ENCODE results near the gene TOX2.

TOX2 gene

GRCh38 chr20:43985121-43985520 lies 70.5 kb downstream of the TOX2 start:
- TF ChIP-seq POLR2AphosphoS5 (IDR thresholded peaks at IDR 0.05; ENCODE audit: low read depth, low read length) (no peak), TAF1 (IDR thresholded peaks at IDR 0.05; ENCODE audit: borderline replicate concordance, low read depth, low read length) (no peak), POLR2A (IDR thresholded peaks at IDR 0.05; ENCODE audit: low read depth, low read length) (no peak)
- FAIRE-seq (no peak), DNase-seq (ENCODE audit: insufficient read length) (no peak)

GRCh38 chr20:43985608-43986316 lies 71.1 kb downstream of the TOX2 start:
- FAIRE-seq (no peak), DNase-seq (ENCODE audit: insufficient read length) (no peak)
- no peak for TF ChIP-seq POLR2AphosphoS5 (IDR thresholded peaks at IDR 0.05; ENCODE audit: low read depth, low read length)
- no peak for TF ChIP-seq TAF1 (IDR thresholded peaks at IDR 0.05; ENCODE audit: borderline replicate concordance, low read depth, low read length)
- TF ChIP-seq POLR2A (IDR thresholded peaks at IDR 0.05; ENCODE audit: low read depth, low read length): no peak

- FAIRE-seq (no peak), DNase-seq (ENCODE audit: insufficient read length) (no peak)
- TF ChIP-seq TAF1 (IDR thresholded peaks at IDR 0.05; ENCODE audit: borderline replicate concordance, low read depth, low read length): no peak
- no peak for TF ChIP-seq POLR2AphosphoS5 (IDR thresholded peaks at IDR 0.05; ENCODE audit: low read depth, low read length)
- TF ChIP-seq POLR2A (IDR thresholded peaks at IDR 0.05; ENCODE audit: low read depth, low read length): no peak
These were observed 72.4 kb downstream of the TOX2 start for GRCh38 chr20:43987018-43987417.

GRCh38 chr20:43987531-43987930 lies 72.9 kb downstream of the TOX2 start:
- DNase-seq (ENCODE audit: insufficient read length) (no peak), FAIRE-seq (no peak)
- no peak for TF ChIP-seq TAF1 (IDR thresholded peaks at IDR 0.05; ENCODE audit: borderline replicate concordance, low read depth, low read length)
- TF ChIP-seq POLR2A (IDR thresholded peaks at IDR 0.05; ENCODE audit: low read depth, low read length): no peak
- no peak for TF ChIP-seq POLR2AphosphoS5 (IDR thresholded peaks at IDR 0.05; ENCODE audit: low read depth, low read length)

- FAIRE-seq (no peak), DNase-seq (ENCODE audit: insufficient read length) (no peak)
- TF ChIP-seq TAF1 (IDR thresholded peaks at IDR 0.05; ENCODE audit: borderline replicate concordance, low read depth, low read length) (no peak), POLR2A (IDR thresholded peaks at IDR 0.05; ENCODE audit: low read depth, low read length) (no peak), POLR2AphosphoS5 (IDR thresholded peaks at IDR 0.05; ENCODE audit: low read depth, low read length) (no peak)
These were observed 73.8 kb downstream of the TOX2 start for GRCh38 chr20:43988451-43988850.

GRCh38 chr20:43988867-43989266 lies 74.2 kb downstream of the TOX2 start:
- FAIRE-seq: no peak
- no peak for DNase-seq (ENCODE audit: insufficient read length)
- no peak for TF ChIP-seq POLR2A (IDR thresholded peaks at IDR 0.05; ENCODE audit: low read depth, low read length)
- no peak for TF ChIP-seq TAF1 (IDR thresholded peaks at IDR 0.05; ENCODE audit: borderline replicate concordance, low read depth, low read length)
- no peak for TF ChIP-seq POLR2AphosphoS5 (IDR thresholded peaks at IDR 0.05; ENCODE audit: low read depth, low read length)

GRCh38 chr20:43991261-43991660 lies 76.6 kb downstream of the TOX2 start:
- DNase-seq (ENCODE audit: insufficient read length): no peak
- FAIRE-seq: no peak
- TF ChIP-seq TAF1 (IDR thresholded peaks at IDR 0.05; ENCODE audit: borderline replicate concordance, low read depth, low read length) (no peak), POLR2A (IDR thresholded peaks at IDR 0.05; ENCODE audit: low read depth, low read length) (no peak), POLR2AphosphoS5 (IDR thresholded peaks at IDR 0.05; ENCODE audit: low read depth, low read length) (no peak)

GRCh38 chr20:43991982-43992381 lies 77.3 kb downstream of the TOX2 start:
- FAIRE-seq (no peak), DNase-seq (ENCODE audit: insufficient read length) (no peak)
- no peak for TF ChIP-seq POLR2A (IDR thresholded peaks at IDR 0.05; ENCODE audit: low read depth, low read length)
- no peak for TF ChIP-seq TAF1 (IDR thresholded peaks at IDR 0.05; ENCODE audit: borderline replicate concordance, low read depth, low read length)
- no peak for TF ChIP-seq POLR2AphosphoS5 (IDR thresholded peaks at IDR 0.05; ENCODE audit: low read depth, low read length)

- DNase-seq (ENCODE audit: insufficient read length): no peak
- FAIRE-seq: no peak
- no peak for TF ChIP-seq TAF1 (IDR thresholded peaks at IDR 0.05; ENCODE audit: borderline replicate concordance, low read depth, low read length)
- TF ChIP-seq POLR2A (IDR thresholded peaks at IDR 0.05; ENCODE audit: low read depth, low read length): no peak
- no peak for TF ChIP-seq POLR2AphosphoS5 (IDR thresholded peaks at IDR 0.05; ENCODE audit: low read depth, low read length)
These were observed 78.2 kb downstream of the TOX2 start for GRCh38 chr20:43992885-43993284.

- FAIRE-seq: no peak
- TF ChIP-seq POLR2AphosphoS5 (IDR thresholded peaks at IDR 0.05; ENCODE audit: low read depth, low read length) (no peak), TAF1 (IDR thresholded peaks at IDR 0.05; ENCODE audit: borderline replicate concordance, low read depth, low read length) (no peak), POLR2A (IDR thresholded peaks at IDR 0.05; ENCODE audit: low read depth, low read length) (no peak)
- DNase-seq (ENCODE audit: insufficient read length): no peak
These were observed 78.9 kb downstream of the TOX2 start for GRCh38 chr20:43993560-43993959.

- no peak for TF ChIP-seq POLR2AphosphoS5 (IDR thresholded peaks at IDR 0.05; ENCODE audit: low read depth, low read length)
- TF ChIP-seq POLR2A (IDR thresholded peaks at IDR 0.05; ENCODE audit: low read depth, low read length): no peak
- no peak for TF ChIP-seq TAF1 (IDR thresholded peaks at IDR 0.05; ENCODE audit: borderline replicate concordance, low read depth, low read length)
- FAIRE-seq: no peak
- DNase-seq (ENCODE audit: insufficient read length): no peak
These were observed 79.9 kb downstream of the TOX2 start for GRCh38 chr20:43994486-43995100.

GRCh38 chr20:43995645-43996044 lies 81.0 kb downstream of the TOX2 start:
- FAIRE-seq: no peak
- TF ChIP-seq TAF1 (IDR thresholded peaks at IDR 0.05; ENCODE audit: borderline replicate concordance, low read depth, low read length): no peak
- no peak for TF ChIP-seq POLR2A (IDR thresholded peaks at IDR 0.05; ENCODE audit: low read depth, low read length)
- no peak for DNase-seq (ENCODE audit: insufficient read length)

Measured in GM12892 (cell line).